Mucosa of stomach (tissue), 1 donor: ENCODE measurements around the gene MSANTD1.

Experiments used
- H3K27me3 ChIP-seq: one replicate; pipeline ENCODE4 v1.7.0; 2013; ENCODE audit warnings: mild to moderate bottlenecking, low read length; ENCODE audit not compliant: control insufficient read depth, insufficient read depth
- H3K36me3 ChIP-seq: one replicate; pipeline ENCODE4 v1.7.0; 2013; ENCODE audit warnings: low read length; ENCODE audit not compliant: control insufficient read depth, insufficient read depth
- H3K4me1 ChIP-seq: one replicate; pipeline ENCODE4 v1.7.0; 2013; ENCODE audit warnings: mild to moderate bottlenecking, low read length; ENCODE audit not compliant: control insufficient read depth, insufficient read depth
- H3K4me3 ChIP-seq: one replicate; pipeline ENCODE4 v1.7.0; 2013; ENCODE audit warnings: low read length
- H3K9ac ChIP-seq: one replicate; pipeline ENCODE4 v1.7.0; 2013; ENCODE audit warnings: mild to moderate bottlenecking, low read length, moderate library complexity
- H3K9me3 ChIP-seq: one replicate; pipeline ENCODE4 v1.7.0; 2013; ENCODE audit warnings: mild to moderate bottlenecking, low read length, moderate library complexity; ENCODE audit not compliant: control insufficient read depth
- donor health status: Pancreatic carcinoma.

Gene MSANTD1

DNA sequence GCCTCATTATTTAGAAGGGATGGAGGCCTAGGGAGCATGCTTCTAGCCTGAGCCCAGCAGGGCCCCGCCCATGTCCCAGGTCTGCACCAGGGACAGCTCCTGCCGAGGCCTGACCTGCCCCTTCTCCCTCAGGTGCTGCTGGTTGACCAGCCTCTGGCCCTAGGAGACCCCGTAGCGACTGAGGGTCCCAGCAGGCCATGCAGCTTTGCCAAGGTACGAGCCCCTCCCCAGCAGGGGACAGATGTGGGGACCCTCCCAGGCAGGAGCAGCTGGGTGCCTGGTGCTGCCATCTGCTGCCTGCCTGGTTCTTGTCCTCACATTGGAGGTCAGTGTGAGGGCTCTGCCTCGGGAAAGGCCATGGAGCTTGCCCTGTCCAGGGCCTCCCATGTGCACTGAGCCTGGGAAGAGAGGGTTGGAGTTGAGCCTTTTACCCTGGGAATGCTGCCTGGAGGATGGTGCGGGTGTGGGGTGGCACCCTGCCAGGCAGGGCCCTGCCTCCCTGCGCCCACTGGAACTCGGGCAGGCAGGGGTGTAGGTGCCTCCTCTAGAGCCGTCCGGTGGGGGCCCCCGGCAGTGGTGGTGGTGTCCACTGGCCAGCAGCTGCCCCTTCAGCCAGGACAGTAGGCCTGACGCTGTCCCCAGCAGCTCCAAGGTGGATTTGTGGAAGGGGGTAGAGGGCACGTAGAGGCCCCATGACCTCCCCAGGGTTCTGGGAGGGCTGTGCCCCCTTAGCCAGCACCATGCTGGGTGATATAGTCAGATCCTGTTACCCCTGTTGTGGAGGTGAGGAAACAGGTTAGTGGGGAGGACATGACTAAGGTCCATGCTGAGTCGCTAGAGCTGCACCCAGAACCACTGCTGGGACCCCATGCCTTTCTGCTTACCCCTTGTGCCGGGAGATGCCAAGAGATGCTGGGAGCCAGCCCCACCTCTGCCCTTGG, 2.2 kb upstream of the MSANTD1 start:
- H3K4me1 ChIP-seq, result no peaks in the 10 kb centered on the region
- no peak overlapping the region for H3K9ac ChIP-seq

DNA sequence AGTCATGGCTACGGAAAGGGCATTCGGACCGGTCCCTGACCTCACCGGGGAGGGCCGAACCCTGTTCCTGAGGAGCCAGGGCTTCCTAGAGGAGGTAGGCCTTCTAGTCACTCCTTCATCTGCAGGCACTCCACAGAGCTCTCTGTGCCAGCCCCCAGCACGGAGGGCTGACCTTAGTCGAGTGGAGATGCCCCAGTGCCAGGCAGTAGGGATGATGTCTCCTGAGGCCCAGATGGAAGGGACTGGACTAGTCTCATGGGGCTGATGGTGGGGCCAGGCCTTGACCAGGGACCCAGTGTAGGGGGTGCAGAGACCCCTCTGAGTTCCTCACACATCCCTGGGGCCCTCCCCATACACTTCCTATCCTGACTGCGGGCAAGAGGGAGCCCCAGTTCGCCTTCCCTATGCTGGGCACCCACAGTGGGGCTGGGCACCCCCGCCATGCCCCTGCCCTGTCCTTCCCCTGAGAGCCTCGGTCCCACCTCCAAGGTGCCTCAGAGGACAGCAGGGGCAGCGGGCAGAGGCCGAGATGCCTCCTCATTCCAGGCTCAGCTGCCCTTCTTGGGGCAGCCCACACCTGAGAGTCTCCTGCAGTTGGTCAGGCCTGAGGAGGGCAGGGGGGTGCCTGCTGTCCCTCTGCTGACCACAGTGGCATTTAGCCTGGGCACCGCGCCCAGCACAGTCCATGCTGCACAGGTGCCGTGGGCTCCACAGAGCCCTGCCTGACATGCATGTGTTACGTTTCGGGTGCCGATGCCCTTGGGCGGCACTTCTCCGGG, 1.4 kb upstream of the MSANTD1 start:
- no peak overlapping the region for H3K9ac ChIP-seq

More for the DNA sequence above, 2.2 kb upstream of the MSANTD1 start:
- Histone ChIP-seq H3K4me3 (no peak overlapping the region), H3K36me3 (no peaks in the 10 kb centered on the region), H3K27me3 (no peaks in the 10 kb centered on the region), H3K9me3 (no peaks in the 10 kb centered on the region)

DNA sequence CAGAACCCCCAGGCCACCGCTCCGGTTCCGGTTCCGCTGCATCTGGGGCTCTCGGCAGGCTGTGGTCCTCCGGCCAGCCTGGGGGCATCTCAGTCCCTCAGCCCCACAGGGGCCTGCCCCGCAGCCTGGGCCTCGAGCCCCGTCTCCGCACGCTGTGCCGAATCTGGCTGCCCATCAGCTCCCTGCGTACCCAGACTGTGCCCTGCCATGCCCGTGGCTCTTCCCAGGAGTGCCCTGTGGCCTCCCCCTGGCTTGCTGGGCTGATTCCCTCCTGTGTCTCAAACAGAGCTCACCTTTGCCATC, 830 bp upstream of the MSANTD1 start:
- Histone ChIP-seq H3K27me3 (no peaks in the 10 kb centered on the region), H3K36me3 (no peaks in the 10 kb centered on the region), H3K4me3 (no peak overlapping the region), H3K9me3 (no peaks in the 10 kb centered on the region), H3K9ac (no peak overlapping the region), H3K4me1 (no peaks in the 10 kb centered on the region)

More for the DNA sequence above, 1.4 kb upstream of the MSANTD1 start:
- Histone ChIP-seq H3K27me3 (no peaks in the 10 kb centered on the region), H3K4me1 (no peaks in the 10 kb centered on the region), H3K36me3 (no peaks in the 10 kb centered on the region), H3K4me3 (no peak overlapping the region), H3K9me3 (no peaks in the 10 kb centered on the region)

DNA sequence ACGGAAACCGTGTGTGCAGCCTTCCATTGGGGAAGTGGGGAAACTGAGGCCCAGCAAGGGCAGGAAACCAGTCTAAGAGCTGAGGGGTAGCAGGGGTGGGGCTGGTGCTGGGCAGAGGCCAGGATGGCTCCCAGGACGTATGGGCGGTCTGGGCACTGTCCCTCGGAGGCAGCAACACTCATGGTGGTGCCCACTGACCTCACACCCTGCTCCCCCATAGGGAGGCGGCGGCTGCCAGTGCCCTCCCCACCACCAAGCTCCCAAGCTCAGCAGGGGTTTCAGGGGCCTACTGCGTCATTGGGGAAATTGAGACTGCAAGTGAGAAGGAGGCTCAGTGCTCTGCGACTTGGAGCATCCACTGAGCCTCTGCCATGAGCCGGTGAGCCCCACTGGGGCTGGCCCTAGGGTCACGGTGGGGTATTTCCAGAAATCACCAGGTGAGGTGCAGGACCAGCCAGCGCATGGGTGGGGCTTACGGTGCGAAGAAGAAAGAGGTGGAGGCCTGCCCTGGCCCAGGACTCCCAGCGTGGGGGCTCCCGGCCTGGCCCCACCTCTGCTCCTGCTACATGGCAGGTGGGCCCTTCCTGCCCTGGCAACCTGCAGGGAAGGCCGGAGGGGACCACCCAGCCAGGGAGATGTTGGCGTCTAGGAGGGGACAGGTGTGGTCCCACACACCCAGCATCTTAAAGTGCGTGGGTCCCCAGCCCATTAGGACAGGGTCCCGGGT, 915 bp downstream of the MSANTD1 start:
- H3K36me3 ChIP-seq, result no peaks in the 10 kb centered on the region
- H3K4me3 ChIP-seq, result no peak overlapping the region
- H3K4me1 ChIP-seq, result no peaks in the 10 kb centered on the region
- no peaks in the 10 kb centered on the region for H3K27me3 ChIP-seq
- no peak overlapping the region for H3K9ac ChIP-seq
- no peaks in the 10 kb centered on the region for H3K9me3 ChIP-seq

GRCh38 chr4:3250438-3250955, 1.5 kb downstream of the MSANTD1 start:
- H3K4me1 ChIP-seq, result no peaks in the 10 kb centered on the region
- H3K4me3 ChIP-seq, result no peak overlapping the region

GRCh38 chr4:3250956-3251690, 2.2 kb downstream of the MSANTD1 start:
- Histone ChIP-seq H3K9me3 (no peaks in the 10 kb centered on the region), H3K4me1 (no peaks in the 10 kb centered on the region), H3K9ac (no peak overlapping the region), H3K4me3 (no peak overlapping the region), H3K36me3 (no peaks in the 10 kb centered on the region), H3K27me3 (no peaks in the 10 kb centered on the region)

More at GRCh38 chr4:3250438-3250955, 1.5 kb downstream of the MSANTD1 start:
- Histone ChIP-seq H3K27me3 (no peaks in the 10 kb centered on the region), H3K36me3 (no peaks in the 10 kb centered on the region), H3K9me3 (no peaks in the 10 kb centered on the region), H3K9ac (no peak overlapping the region)

- H3K9ac ChIP-seq, result no peak overlapping the region
- no peaks in the 10 kb centered on the region for H3K27me3 ChIP-seq
- no peaks in the 10 kb centered on the region for H3K36me3 ChIP-seq
- no peaks in the 10 kb centered on the region for H3K9me3 ChIP-seq
- no peaks in the 10 kb centered on the region for H3K4me1 ChIP-seq
- H3K4me3 ChIP-seq, result no peak overlapping the region
Measured at GRCh38 chr4:3251691-3252479, 2.9 kb downstream of the MSANTD1 start.

GRCh38 chr4:3252480-3252828, 3.5 kb downstream of the MSANTD1 start:
- Histone ChIP-seq H3K9me3 (no peaks in the 10 kb centered on the region), H3K4me1 (no peaks in the 10 kb centered on the region), H3K9ac (no peak overlapping the region), H3K27me3 (no peaks in the 10 kb centered on the region), H3K36me3 (no peaks in the 10 kb centered on the region), H3K4me3 (no peak overlapping the region)

DNA sequence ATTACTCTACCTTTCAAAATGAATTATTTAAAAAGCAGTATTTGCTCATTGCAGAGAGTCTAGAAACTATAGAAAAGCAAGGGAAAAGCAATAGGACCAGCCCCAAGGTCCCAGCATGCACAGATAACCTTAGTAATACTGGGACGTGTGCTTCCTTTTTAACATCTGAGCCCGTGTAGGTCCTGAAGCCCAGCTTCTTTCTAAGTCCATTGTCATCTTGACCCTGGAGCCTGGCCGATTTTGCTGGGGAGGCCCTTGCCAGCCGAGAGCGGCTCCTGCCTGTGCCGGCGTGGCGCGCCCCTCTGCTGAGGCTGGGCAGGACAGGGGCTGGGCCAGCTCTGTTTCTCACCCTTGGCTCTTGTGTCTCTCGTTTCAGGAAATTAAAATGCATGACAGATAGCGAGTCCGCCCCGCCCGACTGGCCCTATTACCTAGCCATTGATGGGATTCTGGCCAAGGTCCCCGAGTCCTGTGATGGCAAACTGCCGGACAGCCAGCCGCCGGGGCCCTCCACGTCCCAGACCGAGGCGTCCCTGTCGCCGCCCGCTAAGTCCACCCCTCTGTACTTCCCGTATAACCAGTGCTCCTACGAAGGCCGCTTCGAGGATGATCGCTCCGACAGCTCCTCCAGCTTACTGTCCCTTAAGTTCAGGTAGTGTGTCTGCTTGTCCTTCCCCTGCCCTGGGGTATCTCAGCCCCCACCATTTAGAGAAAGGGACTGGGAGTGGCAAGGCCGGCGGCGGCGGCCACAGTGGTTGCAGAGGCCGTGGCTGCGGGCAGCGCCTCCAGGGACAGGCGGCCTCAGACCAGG, 4.1 kb downstream of the MSANTD1 start:
- Histone ChIP-seq H3K4me3 (no peak overlapping the region), H3K27me3 (no peaks in the 10 kb centered on the region), H3K36me3 (no peaks in the 10 kb centered on the region), H3K4me1 (no peaks in the 10 kb centered on the region), H3K9me3 (no peaks in the 10 kb centered on the region), H3K9ac (no peak overlapping the region)

DNA sequence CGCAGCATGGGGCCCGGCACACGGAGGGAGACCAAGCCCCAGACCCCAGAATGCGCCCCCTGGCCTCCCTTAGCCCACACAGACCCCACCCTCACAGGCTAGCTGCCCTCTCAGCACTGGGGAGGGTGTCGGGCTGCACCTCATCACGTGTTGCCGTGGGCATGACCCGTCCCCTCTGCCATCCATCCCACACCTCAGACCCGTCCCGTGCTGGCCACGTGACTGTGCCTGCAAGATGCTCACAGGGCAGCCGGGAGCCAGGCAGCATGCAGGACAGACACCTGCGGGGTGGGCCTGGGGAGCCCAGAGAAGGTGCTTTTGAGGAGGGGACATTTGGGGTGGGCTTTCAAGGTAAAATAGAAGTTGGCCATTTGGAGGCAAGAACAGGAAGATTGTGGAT, 4.8 kb downstream of the MSANTD1 start:
- Histone ChIP-seq H3K9me3 (no peaks in the 10 kb centered on the region), H3K27me3 (no peaks in the 10 kb centered on the region), H3K9ac (no peak overlapping the region), H3K36me3 (no peaks in the 10 kb centered on the region), H3K4me3 (no peak overlapping the region), H3K4me1 (no peaks in the 10 kb centered on the region)
